SK-N-SH (cell line): Measurements from ENCODE around the gene BRWD1. TPM values are rescaled to one million over a fixed set of nuclear protein-coding genes. Genes with fewer than 3 reads are reported as not detected.

Experiments used
- CTCF ChIA-PET: fragments of 300-600, 350-600 bp; formaldehyde crosslinking; extraction: SDS; loops from one replicate; lab custom pipeline; 2021; lab: Yijun Ruan, JAX
- POLR2A ChIA-PET: fragments of 350-600 bp; sonication (Branson Sonifier 250); formaldehyde crosslinking; extraction: SDS; loops from one replicate; lab custom pipeline; 2020; ENCODE audit warnings: antibody characterized with exemption, inconsistent platforms; lab: Yijun Ruan, JAX
- DNase-seq: peaks from one replicate; pipeline ENCODE4 v3.0.0; 2012
- H2AFZ ChIP-seq: fragments of 200-600 bp; sonication (generic); 2 replicates; pipeline ENCODE4 v1.8.1; 2016; ENCODE audit warnings: antibody characterized with exemption, mild to moderate bottlenecking, low read depth
- H3F3A ChIP-seq: fragments of 200-600 bp; sonication (generic); replicated peaks from 2 replicates; pipeline ENCODE3; 2016; ENCODE audit warnings: antibody characterized with exemption, mild to moderate bottlenecking; ENCODE audit not compliant: insufficient read depth
- H3K27ac ChIP-seq, 2 experiments: fragments of 200-500 bp in 1 of 2; fragments of 200-600 bp in 1 of 2; sonication (Bioruptor generic) in 1 of 2; sonication (generic), shearing (Covaris generic) in 1 of 2; 2 replicates each; pipeline versions ENCODE4 v1.5.1 to v1.6.1; 2014 to 2016; ENCODE audit warnings: low read depth in 2 of 2, inconsistent platforms in 1 of 2, low read length in 1 of 2, mild to moderate bottlenecking in 1 of 2, mixed read lengths in 1 of 2
- H3K27me3 ChIP-seq: fragments of 200-600 bp; sonication (generic), shearing (Covaris generic); 2 replicates; pipeline ENCODE4 v1.6.1; 2016; ENCODE audit warnings: mixed run types; ENCODE audit not compliant: insufficient read depth
- H3K36me3 ChIP-seq, 2 experiments: fragments of 200-500 bp in 1 of 2; fragments of 200-600 bp in 1 of 2; sonication (Bioruptor generic) in 1 of 2; sonication (generic) in 1 of 2; replicated peaks in 1 of 2; 2 replicates each; pipeline versions ENCODE3 to v1.5.1; 2014 to 2016; ENCODE audit warnings: low read length in 1 of 2, mild to moderate bottlenecking in 1 of 2; ENCODE audit not compliant: insufficient read depth in 2 of 2, control insufficient read depth in 1 of 2
- H3K4me1 ChIP-seq, 2 experiments: fragments of 200-500 bp in 1 of 2; fragments of 200-600 bp in 1 of 2; sonication (Bioruptor generic) in 1 of 2; sonication (generic), shearing (Covaris generic) in 1 of 2; 2 replicates each; pipeline versions ENCODE4 v1.5.1 to v1.6.1; 2014 to 2016; ENCODE audit warnings: low read depth in 1 of 2, low read length in 1 of 2, mixed run types in 1 of 2; ENCODE audit not compliant: insufficient read depth in 2 of 2, control insufficient read depth in 1 of 2
- H3K4me2 ChIP-seq: fragments of 200-600 bp; sonication (generic), shearing (Covaris generic); 2 replicates; pipeline ENCODE4 v1.6.1; 2017; ENCODE audit warnings: mixed run types
- H3K4me3 ChIP-seq, 2 experiments: fragments of 200-500 bp in 1 of 2; fragments of 200-600 bp in 1 of 2; sonication (Bioruptor generic) in 1 of 2; sonication (generic), shearing (Covaris generic) in 1 of 2; 2 replicates each; pipeline versions ENCODE4 v1.5.1 to v1.8.1; 2014 to 2016; ENCODE audit warnings: low read depth in 2 of 2, inconsistent platforms in 1 of 2, low read length in 1 of 2, mild to moderate bottlenecking in 1 of 2, mixed read lengths in 1 of 2, moderate library complexity in 1 of 2
- H3K79me2 ChIP-seq: fragments of 200-600 bp; sonication (generic); 2 replicates; pipeline ENCODE4 v1.8.1; 2017; ENCODE audit warnings: mild to moderate bottlenecking; ENCODE audit not compliant: insufficient read depth
- H3K9ac ChIP-seq: fragments of 200-600 bp; sonication (generic); 2 replicates; pipeline ENCODE4 v1.6.1; 2017; ENCODE audit warnings: mixed run types
- H3K9me2 ChIP-seq: fragments of 200-600 bp; sonication (generic); 2 replicates; pipeline ENCODE4 v1.6.1; 2017; ENCODE audit warnings: mixed run types
- H3K9me3 ChIP-seq: fragments of 200-600 bp; sonication (generic); 2 replicates; pipeline ENCODE4 v1.6.1; 2017; ENCODE audit warnings: mixed run types, mild to moderate bottlenecking, moderate library complexity
- H4K20me1 ChIP-seq: fragments of 200-600 bp; sonication (generic); 2 replicates; pipeline ENCODE4 v1.6.1; 2017; ENCODE audit warnings: mild to moderate bottlenecking, mixed run types; ENCODE audit not compliant: insufficient read depth
- CTCF ChIP-seq: fragments of 200-600 bp; sonication (generic); IDR thresholded peaks from 2 replicates; pipeline ENCODE4 v1.6.1; 2017; ENCODE audit warnings: antibody characterized with exemption, mild to moderate bottlenecking, moderate library complexity
- GATA2 ChIP-seq: sonication (generic); formaldehyde crosslinking; IDR thresholded peaks from 2 replicates; pipeline ENCODE4 v1.5.0; 2020; ENCODE audit warnings: mild to moderate bottlenecking, missing genetic modification reagents
- MEF2A ChIP-seq: IDR thresholded peaks from 2 replicates; pipeline ENCODE4 v1.4.0; 2012; ENCODE audit warnings: low read depth, borderline replicate concordance
- NFIC ChIP-seq: IDR thresholded peaks from 2 replicates; pipeline ENCODE4 v1.4.0; 2012; ENCODE audit warnings: borderline replicate concordance
- NRF1 ChIP-seq: IDR thresholded peaks from 2 replicates; pipeline ENCODE4 v1.6.1; 2012; ENCODE audit warnings: low read depth, mild to moderate bottlenecking, low read length
- POLR2AphosphoS5 ChIP-seq: IDR thresholded peaks from 2 replicates; pipeline ENCODE4 v1.6.1; 2012; ENCODE audit warnings: low read depth, low read length
- RFX5 ChIP-seq: IDR thresholded peaks from 2 replicates; pipeline ENCODE4 v1.6.1; 2012; ENCODE audit warnings: mild to moderate bottlenecking, improper control_type of control experiment, low read length
- TAF1 ChIP-seq: IDR thresholded peaks from 2 replicates; pipeline ENCODE4 v1.6.1; 2012; ENCODE audit warnings: low read depth, mild to moderate bottlenecking, low read length, moderate library complexity, borderline replicate concordance
- WGBS: methylation state at CpG from one replicate; pipeline ENCODE4 v1.1.6; 2017; ENCODE audit warnings: low lambda C conversion rate; 5-methylcytosine and 5-hydroxymethylcytosine counted together
- polyA plus RNA-seq, 3 experiments: library from polyadenylated mRNA; depleted of rRNA; stranded (reverse); fragments of >200 nt; gene quantifications; 2 replicates each; pipeline ENCODE4 v1.2.3, GENCODE V29; 2012

BRWD1 gene
- polyA plus RNA-seq, 1 of the 3 experiments (the other 2 are of a cell fraction), result 7.9 TPM

GRCh38 chr21:39181205-39181818, 132.1 kb downstream of the BRWD1 start:
- 99% methylated on average over 4 of the region's 4 CpGs for WGBS
- H2AFZ ChIP-seq, result no peak overlapping the region
- peaks cover 33 to 39% of the 10 kb centered on the region in 2 experiments for H3K36me3 ChIP-seq
- H3F3A ChIP-seq, result peaks cover 14% of the 10 kb centered on the region
- DNase-seq, result no peak
- peak overlapping the region; percentile 90 for H3K4me2 ChIP-seq
- no peaks in the 10 kb centered on the region for H3K27me3 ChIP-seq
- H3K9ac ChIP-seq, result peak overlapping the region; percentile 93; the same call in 1 of the 2 replicates
- ChIA-PET CTCF (interaction anchor here (0.7 to 5.8 kb wide), 2 partner anchors 40 to 43 kb away, joined by 3 to 28 read pairs; no protein-coding TSS in a partner anchor), POLR2A (no interaction called here)
- H3K79me2 ChIP-seq, result peaks cover 37% of the 10 kb centered on the region
- H4K20me1 ChIP-seq, result no peaks in the 10 kb centered on the region
- no peaks in the 10 kb centered on the region for H3K9me3 ChIP-seq
- H3K27ac ChIP-seq, result no peak overlapping the region
- TF ChIP-seq GATA2 (CRISPR knock-in tag) (no peak), NFIC (no peak), RFX5 (no peak), POLR2AphosphoS5 (no peak)
- TF ChIP-seq, all 33 proteins: peak for 0
- Histone ChIP-seq H3K9me2 (no peaks in the 10 kb centered on the region), H3K4me3 (peak overlapping the region in 1 of 2 experiments; percentile 93; a peak in 1 of 4 replicates), H3K4me1 (peaks cover 0 to 11% of the 10 kb centered on the region in 2 experiments; a peak in 3 of 4 replicates)

GRCh38 chr21:39180429-39181019, 132.9 kb downstream of the BRWD1 start:
- Histone ChIP-seq H3K9ac (no peak overlapping the region), H3K4me2 (no peak overlapping the region), H3K36me3 (peaks cover 28 to 44% of the 10 kb centered on the region in 2 experiments), H3K4me1 (peaks cover 0 to 11% of the 10 kb centered on the region in 2 experiments; a peak in 3 of 4 replicates), H3F3A (peaks cover 20% of the 10 kb centered on the region), H3K4me3 (no peak overlapping the region), H3K27me3 (no peaks in the 10 kb centered on the region), H3K79me2 (peaks cover 37% of the 10 kb centered on the region), H3K27ac (no peak overlapping the region), H2AFZ (no peak overlapping the region), H4K20me1 (no peaks in the 10 kb centered on the region), H3K9me2 (no peaks in the 10 kb centered on the region), H3K9me3 (no peaks in the 10 kb centered on the region)
- no peak for TF ChIP-seq MEF2A
- no peak for TF ChIP-seq NRF1
- TF ChIP-seq CTCF, result peak; percentile 34; the same call in 1 of the 2 replicates
- no peak for TF ChIP-seq TAF1
- ChIA-PET CTCF (interaction anchor here (0.8 to 5.8 kb wide), 2 partner anchors 18 to 43 kb away, joined by 3 to 28 read pairs; no protein-coding TSS in a partner anchor), POLR2A (no interaction called here)
- 89% methylated on average over 2 of the region's 2 CpGs for WGBS
- DNase-seq, result no peak
